Measurements from ENCODE around the gene KCNH6.

KCNH6 gene

DNA sequence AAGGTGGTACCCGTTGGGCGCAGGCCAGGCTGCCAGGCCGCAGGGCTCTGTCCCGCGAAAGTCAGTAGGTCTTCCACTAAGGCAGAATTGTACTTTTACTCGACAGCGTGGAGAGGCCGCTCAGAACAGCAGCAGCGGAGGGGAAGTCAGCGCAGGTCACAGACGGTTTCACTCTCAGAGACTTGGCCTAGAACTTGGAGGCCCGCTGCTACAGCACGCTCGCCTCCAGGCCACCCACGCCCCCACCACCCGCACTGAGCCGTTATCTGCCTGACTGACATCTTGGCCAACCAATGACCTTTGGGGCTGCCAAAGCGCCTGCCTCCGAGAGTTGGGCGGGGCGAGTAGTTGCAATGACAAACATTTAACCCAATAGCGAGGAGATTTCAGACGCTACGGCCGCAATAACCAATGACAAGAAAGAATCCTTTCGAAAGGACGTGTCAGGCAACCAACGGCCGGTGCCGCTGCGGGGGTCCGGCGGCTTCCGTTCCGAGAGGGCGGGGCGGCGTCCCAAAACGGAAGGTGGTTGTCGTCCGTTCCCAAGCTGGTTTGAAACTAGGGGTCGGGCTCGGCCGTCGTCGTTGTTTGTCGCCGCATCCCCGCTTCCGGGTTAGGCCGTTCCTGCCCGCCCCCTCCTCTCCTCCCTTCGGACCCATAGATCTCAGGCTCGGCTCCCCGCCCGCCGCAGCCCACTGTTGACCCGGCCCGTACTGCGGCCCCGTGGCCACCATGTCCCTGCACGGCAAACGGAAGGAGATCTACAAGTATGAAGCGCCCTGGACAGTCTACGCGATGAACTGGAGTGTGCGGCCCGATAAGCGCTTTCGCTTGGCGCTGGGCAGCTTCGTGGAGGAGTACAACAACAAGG, 27.0 kb downstream of the KCNH6 start, which contains the start of gene DCAF7 (continued):
- 0 out of 2 replicates have a peak, but pooled peaks have one; percentile 60 for TF ChIP-seq ZNF610 (tag by site-specific recombination; IDR thresholded peaks at IDR 0.05; ENCODE audit: borderline replicate concordance)
- no peak for TF ChIP-seq ZNF221 (tag by site-specific recombination; IDR thresholded peaks at IDR 0.05; ENCODE audit: borderline replicate concordance)
- TF ChIP-seq, protein P1, sequence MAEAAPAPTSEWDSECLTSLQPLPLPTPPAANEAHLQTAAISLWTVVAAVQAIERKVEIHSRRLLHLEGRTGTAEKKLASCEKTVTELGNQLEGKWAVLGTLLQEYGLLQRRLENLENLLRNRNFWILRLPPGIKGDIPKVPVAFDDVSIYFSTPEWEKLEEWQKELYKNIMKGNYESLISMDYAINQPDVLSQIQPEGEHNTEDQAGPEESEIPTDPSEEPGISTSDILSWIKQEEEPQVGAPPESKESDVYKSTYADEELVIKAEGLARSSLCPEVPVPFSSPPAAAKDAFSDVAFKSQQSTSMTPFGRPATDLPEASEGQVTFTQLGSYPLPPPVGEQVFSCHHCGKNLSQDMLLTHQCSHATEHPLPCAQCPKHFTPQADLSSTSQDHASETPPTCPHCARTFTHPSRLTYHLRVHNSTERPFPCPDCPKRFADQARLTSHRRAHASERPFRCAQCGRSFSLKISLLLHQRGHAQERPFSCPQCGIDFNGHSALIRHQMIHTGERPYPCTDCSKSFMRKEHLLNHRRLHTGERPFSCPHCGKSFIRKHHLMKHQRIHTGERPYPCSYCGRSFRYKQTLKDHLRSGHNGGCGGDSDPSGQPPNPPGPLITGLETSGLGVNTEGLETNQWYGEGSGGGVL (tag by site-specific recombination; IDR thresholded peaks at IDR 0.05): peak; percentile 19; the same call in 1 of the 2 replicates
- TF ChIP-seq GLI4 (tag by site-specific recombination; IDR thresholded peaks at IDR 0.05): 0 out of 2 replicates have a peak, but pooled peaks have one; percentile 55
- TF ChIP-seq ZFHX2 (tag by site-specific recombination; conservative IDR thresholded peaks at IDR 0.05): peak; percentile 98
- TF ChIP-seq, protein P2, sequence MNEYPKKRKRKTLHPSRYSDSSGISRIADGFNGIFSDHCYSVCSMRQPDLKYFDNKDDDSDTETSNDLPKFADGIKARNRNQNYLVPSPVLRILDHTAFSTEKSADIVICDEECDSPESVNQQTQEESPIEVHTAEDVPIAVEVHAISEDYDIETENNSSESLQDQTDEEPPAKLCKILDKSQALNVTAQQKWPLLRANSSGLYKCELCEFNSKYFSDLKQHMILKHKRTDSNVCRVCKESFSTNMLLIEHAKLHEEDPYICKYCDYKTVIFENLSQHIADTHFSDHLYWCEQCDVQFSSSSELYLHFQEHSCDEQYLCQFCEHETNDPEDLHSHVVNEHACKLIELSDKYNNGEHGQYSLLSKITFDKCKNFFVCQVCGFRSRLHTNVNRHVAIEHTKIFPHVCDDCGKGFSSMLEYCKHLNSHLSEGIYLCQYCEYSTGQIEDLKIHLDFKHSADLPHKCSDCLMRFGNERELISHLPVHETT (tag by site-specific recombination; IDR thresholded peaks at IDR 0.05): peak; percentile 22
- TF ChIP-seq ZNF324 (tag by site-specific recombination; IDR thresholded peaks at IDR 0.05): 0 out of 2 replicates have a peak, but pooled peaks have one; percentile 21
- no peak for TF ChIP-seq ZNF529 (tag by site-specific recombination; IDR thresholded peaks at IDR 0.05; ENCODE audit: insufficient replicate concordance)
- peak; percentile 94 for TF ChIP-seq OSR2 (tag by site-specific recombination; IDR thresholded peaks at IDR 0.05)
- TF ChIP-seq ZIC2 (tag by site-specific recombination; IDR thresholded peaks at IDR 0.05): peak; percentile 34
- peak; percentile 61; the same call in 1 of the 2 replicates for TF ChIP-seq REPIN1 (tag by site-specific recombination; IDR thresholded peaks at IDR 0.05; ENCODE audit: low read depth)
- TF ChIP-seq ZNF621 (tag by site-specific recombination; IDR thresholded peaks at IDR 0.05): no peak
- TF ChIP-seq, protein P3, sequence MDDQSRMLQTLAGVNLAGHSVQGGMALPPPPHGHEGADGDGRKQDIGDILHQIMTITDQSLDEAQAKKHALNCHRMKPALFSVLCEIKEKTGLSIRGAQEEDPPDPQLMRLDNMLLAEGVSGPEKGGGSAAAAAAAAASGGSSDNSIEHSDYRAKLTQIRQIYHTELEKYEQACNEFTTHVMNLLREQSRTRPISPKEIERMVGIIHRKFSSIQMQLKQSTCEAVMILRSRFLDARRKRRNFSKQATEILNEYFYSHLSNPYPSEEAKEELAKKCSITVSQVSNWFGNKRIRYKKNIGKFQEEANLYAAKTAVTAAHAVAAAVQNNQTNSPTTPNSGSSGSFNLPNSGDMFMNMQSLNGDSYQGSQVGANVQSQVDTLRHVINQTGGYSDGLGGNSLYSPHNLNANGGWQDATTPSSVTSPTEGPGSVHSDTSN (CRISPR knock-in tag; IDR thresholded peaks at IDR 0.05): peak; percentile 99
- no peak for TF ChIP-seq ZNF677 (tag by site-specific recombination; IDR thresholded peaks at IDR 0.05)
- peak; percentile 89 for TF ChIP-seq ZBTB48 (tag by site-specific recombination; IDR thresholded peaks at IDR 0.05)
- no peak for TF ChIP-seq ZNF404 (tag by site-specific recombination; IDR thresholded peaks at IDR 0.05)
- peak; percentile 100 for TF ChIP-seq SP2 (tag by site-specific recombination; IDR thresholded peaks at IDR 0.05)
- TF ChIP-seq KLF9 (tag by site-specific recombination; IDR thresholded peaks at IDR 0.05; ENCODE audit: low read depth): peak; percentile 70
- TF ChIP-seq ZNF335 (tag by site-specific recombination; conservative IDR thresholded peaks at IDR 0.05): peak; percentile 83
- 0 out of 2 replicates have a peak, but pooled peaks have one; percentile 52 for TF ChIP-seq KLF7 (tag by site-specific recombination; IDR thresholded peaks at IDR 0.05; ENCODE audit: borderline replicate concordance)
- TF ChIP-seq ZNF202 (tag by site-specific recombination; IDR thresholded peaks at IDR 0.05; ENCODE audit: borderline replicate concordance): no peak
- peak; percentile 98 for TF ChIP-seq OVOL3 (tag by site-specific recombination; IDR thresholded peaks at IDR 0.05)
- peak; percentile 48; the same call in 1 of the 2 replicates for TF ChIP-seq PRDM4 (tag by site-specific recombination; IDR thresholded peaks at IDR 0.05)
- peak; percentile 79 for TF ChIP-seq TRIM28 (IDR thresholded peaks at IDR 0.05; ENCODE audit: borderline replicate concordance, low read length)
